Measurements from ENCODE around the gene FAM167B. TPM values are rescaled to one million over a fixed set of nuclear protein-coding genes. Genes with fewer than 3 reads are reported as not detected.
A peak's percentile ranks its signal among the peaks of the same experiment; 100 is the strongest.

The FAM167B gene
- total RNA-seq, 1 donor from 2014 or later = 7.9 TPM

GRCh38 chr1:32247983-32248889 is 1.2 kb downstream of the FAM167B start:
- DNase-seq = peak; percentile 84
- H3K27ac ChIP-seq (replicated peaks) = peak overlapping the region; percentile 88
- peak overlapping the region; percentile 42 for H3K4me3 ChIP-seq
- H3K27me3 ChIP-seq (ENCODE audit: low read depth) = no peaks in the 10 kb centered on the region
- intact Hi-C loops (cut with micrococcal nuclease) = no loop called here
- peaks cover 83% of the 10 kb centered on the region for H3K4me1 ChIP-seq
- no peaks in the 10 kb centered on the region for H3K36me3 ChIP-seq
- peak; percentile 86 for TF ChIP-seq CTCF (IDR thresholded peaks at IDR 0.05; ENCODE audit: borderline replicate concordance)
- no peaks in the 10 kb centered on the region for H3K9me3 ChIP-seq (replicated peaks)

- Histone ChIP-seq H3K4me3 (no peak overlapping the region), H3K9me3 (replicated peaks) (no peaks in the 10 kb centered on the region), H3K36me3 (no peaks in the 10 kb centered on the region), H3K4me1 (peaks cover 78% of the 10 kb centered on the region), H3K27me3 (ENCODE audit: low read depth) (no peaks in the 10 kb centered on the region), H3K27ac (replicated peaks) (peak overlapping the region; percentile 88)
- DNase-seq = peak; percentile 31
- no peak for TF ChIP-seq CTCF (IDR thresholded peaks at IDR 0.05; ENCODE audit: borderline replicate concordance)
- intact Hi-C loops (cut with micrococcal nuclease) = no loop called here
Measured at GRCh38 chr1:32249831-32250525, 3.0 kb downstream of the FAM167B start.

- no peak for DNase-seq
- Histone ChIP-seq H3K27me3 (ENCODE audit: low read depth) (no peaks in the 10 kb centered on the region), H3K4me1 (peaks cover 70% of the 10 kb centered on the region), H3K9me3 (replicated peaks) (no peaks in the 10 kb centered on the region), H3K27ac (replicated peaks) (peak within 1 kb of the TSS; percentile 88), H3K36me3 (no peaks in the 10 kb centered on the region), H3K4me3 (no peak within 1 kb of the TSS)
- intact Hi-C loops (cut with micrococcal nuclease) = no loop called here
- TF ChIP-seq CTCF (IDR thresholded peaks at IDR 0.05; ENCODE audit: borderline replicate concordance) = no peak
Measured at GRCh38 chr1:32250893-32251716, 4.1 kb downstream of the FAM167B start, which contains the start of gene LCK. Gene LCK (plus strand): TSS chr1:32251265. CDS start chr1:32274330, 23,065 bp downstream.

GRCh38 chr1:32255072-32256071 is 8.3 kb downstream of the FAM167B start:
- H3K9me3 ChIP-seq (replicated peaks) = no peaks in the 10 kb centered on the region
- peaks cover 28% of the 10 kb centered on the region for H3K4me1 ChIP-seq
- H3K36me3 ChIP-seq = no peaks in the 10 kb centered on the region
- no peak overlapping the region for H3K4me3 ChIP-seq
- H3K27ac ChIP-seq (replicated peaks) = no peak overlapping the region
- intact Hi-C loops (cut with micrococcal nuclease) = no loop called here
- no peaks in the 10 kb centered on the region for H3K27me3 ChIP-seq (ENCODE audit: low read depth)
- DNase-seq = no peak
- no peak for TF ChIP-seq CTCF (IDR thresholded peaks at IDR 0.05; ENCODE audit: borderline replicate concordance)

Measured in left ventricle myocardium inferior (tissue), 1 donor.